Measurements from ENCODE around the gene GLIS1. TPM values are rescaled to one million over a fixed set of nuclear protein-coding genes. Genes with fewer than 3 reads are reported as not detected.

Gene GLIS1
- total RNA-seq, 4 donors from 2014 or later, result 0.63 to 2.4 (median 1.0) TPM

GRCh38 chr1:53601867-53602775 lies 136.8 kb downstream of the GLIS1 start:
- 71 to 72% methylated on average over 21 of the region's 21 CpGs for whole genome bisulfite sequencing, 2 donors
- DNase-seq (ENCODE audit: low spot score in 2 of 2), result no peak
- no peak overlapping the region for H3K4me3 ChIP-seq (ENCODE audit: low read depth, poor library complexity, severe bottlenecking)
- intact Hi-C loops (cut with DNase I; ENCODE audit: low total_unique reads), result no loop called here
- TF ChIP-seq CTCF (IDR thresholded peaks at IDR 0.05) (no peak), POLR2A (IDR thresholded peaks at IDR 0.05) (no peak)

- no peak overlapping the region for H3K4me3 ChIP-seq (ENCODE audit: low read depth, poor library complexity, severe bottlenecking)
- 92 to 95% methylated on average over 11 of the region's 11 CpGs for WGBS, 2 donors
- no peak for DNase-seq (ENCODE audit: low spot score in 2 of 2)
- intact Hi-C loops (cut with DNase I; ENCODE audit: low total_unique reads), result no loop called here
- TF ChIP-seq CTCF (IDR thresholded peaks at IDR 0.05) (no peak), POLR2A (IDR thresholded peaks at IDR 0.05) (no peak)
Observed at GRCh38 chr1:53601031-53601745, 137.8 kb downstream of the GLIS1 start.

- no peak overlapping the region for H3K4me3 ChIP-seq (ENCODE audit: low read depth, poor library complexity, severe bottlenecking)
- 65 to 73% methylated on average over 8 of the region's 8 CpGs for WGBS, 2 donors
- no peak for DNase-seq (ENCODE audit: low spot score in 2 of 2)
- intact Hi-C loops (cut with DNase I; ENCODE audit: low total_unique reads), result no loop called here
- TF ChIP-seq CTCF (IDR thresholded peaks at IDR 0.05) (no peak), POLR2A (IDR thresholded peaks at IDR 0.05) (no peak)
Observed at GRCh38 chr1:53600561-53600960, 138.4 kb downstream of the GLIS1 start.

- H3K4me3 ChIP-seq (ENCODE audit: low read depth, poor library complexity, severe bottlenecking), result no peak overlapping the region
- 70 to 93% methylated on average over 3 to 4 of the region's 5 CpGs for WGBS, 2 donors
- TF ChIP-seq POLR2A (IDR thresholded peaks at IDR 0.05) (no peak), CTCF (IDR thresholded peaks at IDR 0.05) (no peak)
- intact Hi-C loops (cut with DNase I; ENCODE audit: low total_unique reads), result no loop called here
- DNase-seq (ENCODE audit: low spot score in 2 of 2), result no peak
Observed at GRCh38 chr1:53600001-53600400, 139.0 kb downstream of the GLIS1 start.

GRCh38 chr1:53599481-53599880 lies 139.5 kb downstream of the GLIS1 start:
- DNase-seq (ENCODE audit: low spot score in 2 of 2), result no peak
- H3K4me3 ChIP-seq (ENCODE audit: low read depth, poor library complexity, severe bottlenecking), result no peak overlapping the region
- TF ChIP-seq CTCF (IDR thresholded peaks at IDR 0.05) (no peak), POLR2A (IDR thresholded peaks at IDR 0.05) (no peak)
- WGBS, 2 donors, result 92 to 95% methylated on average over 4 of the region's 4 CpGs
- intact Hi-C loops (cut with DNase I; ENCODE audit: low total_unique reads), result loop anchor here (10.0 kb wide), 1 partner anchor 115 kb away; no protein-coding TSS in a partner anchor

Measured in lower leg skin (tissue), 4 donors.